Astrocyte (in vitro differentiated cells and primary cell): ENCODE measurements around the gene JMJD6. TPM values are rescaled to one million over a fixed set of nuclear protein-coding genes. Genes with fewer than 3 reads are reported as not detected.
"Not testable (repeated sequence)": the region's sequence is repeated elsewhere in the genome, so short reads cannot be mapped to it uniquely, and the experiment has no call there.

Experiments used
- DNase-seq: peaks from one replicate; pipeline ENCODE4 v3.0.0-alpha.2; 2010; ENCODE audit warnings: low read depth
- FAIRE-seq: peaks from 2 replicates; lab custom pipeline; 2011; peaks lifted over from hg19 to GRCh38; lab: Jason Lieb, UNC
- H2AFZ ChIP-seq: 2 replicates; pipeline ENCODE4 v1.6.0; 2012; ENCODE audit warnings: low read depth, low read length, inconsistent platforms
- H3K27ac ChIP-seq: 2 replicates; pipeline ENCODE4 v1.5.1; 2011; ENCODE audit warnings: low read depth, low read length, inconsistent platforms
- H3K27me3 ChIP-seq: 2 replicates; pipeline ENCODE4 v1.6.0; 2011; ENCODE audit warnings: low read length, inconsistent platforms; ENCODE audit not compliant: insufficient read depth
- H3K36me3 ChIP-seq: 2 replicates; pipeline ENCODE4 v1.5.1; 2011; ENCODE audit warnings: low read length, inconsistent platforms; ENCODE audit not compliant: insufficient read depth
- H3K4me1 ChIP-seq: 2 replicates; pipeline ENCODE4 v1.5.1; 2011; ENCODE audit warnings: low read length, inconsistent platforms; ENCODE audit not compliant: insufficient read depth
- H3K4me2 ChIP-seq: 2 replicates; pipeline ENCODE4 v1.6.0; 2012; ENCODE audit warnings: low read length, inconsistent platforms
- H3K4me3 ChIP-seq: 2 replicates; pipeline ENCODE4 v1.5.1; 2011; ENCODE audit warnings: low read depth, mild to moderate bottlenecking, low read length, inconsistent platforms; ENCODE audit not compliant: insufficient read depth
- H3K79me2 ChIP-seq: 2 replicates; pipeline ENCODE4 v1.6.0; 2012; ENCODE audit warnings: mild to moderate bottlenecking, low read length, inconsistent platforms; ENCODE audit not compliant: insufficient read depth
- H3K9ac ChIP-seq: 2 replicates; pipeline ENCODE4 v1.6.0; 2012; ENCODE audit warnings: mild to moderate bottlenecking, low read length, inconsistent platforms
- H3K9me3 ChIP-seq: 2 replicates; pipeline ENCODE4 v1.5.1; 2012; ENCODE audit warnings: low read depth, mild to moderate bottlenecking, low read length, inconsistent platforms; ENCODE audit not compliant: insufficient read depth
- H4K20me1 ChIP-seq: 2 replicates; pipeline ENCODE4 v1.6.0; 2012; ENCODE audit warnings: low read length, inconsistent platforms; ENCODE audit not compliant: insufficient read depth
- H3K27ac Mint-ChIP-seq: one replicate; pipeline ENCODE4 v1.8.0; 2021; ENCODE audit warnings: mild to moderate bottlenecking, mixed read lengths; ENCODE audit not compliant: unreplicated experiment
- H3K27me3 Mint-ChIP-seq: one replicate; pipeline ENCODE4 v1.8.0; 2021; ENCODE audit warnings: low read depth, mixed read lengths; ENCODE audit not compliant: unreplicated experiment
- H3K36me3 Mint-ChIP-seq: one replicate; pipeline ENCODE4 v1.8.0; 2021; ENCODE audit warnings: low read depth, mixed read lengths; ENCODE audit not compliant: unreplicated experiment
- H3K4me1 Mint-ChIP-seq: one replicate; pipeline ENCODE4 v1.8.0; 2021; ENCODE audit warnings: low read depth, mixed read lengths; ENCODE audit not compliant: unreplicated experiment
- H3K4me3 Mint-ChIP-seq: one replicate; pipeline ENCODE4 v1.8.0; 2021; ENCODE audit warnings: mild to moderate bottlenecking, moderate library complexity, mixed read lengths; ENCODE audit not compliant: unreplicated experiment
- H3K9me3 Mint-ChIP-seq: one replicate; pipeline ENCODE4 v1.8.0; 2021; ENCODE audit warnings: mild to moderate bottlenecking, mixed read lengths; ENCODE audit not compliant: unreplicated experiment
- EZH2 ChIP-seq: IDR thresholded peaks from 2 replicates; pipeline ENCODE4 v1.6.1; 2012; ENCODE audit warnings: mild to moderate bottlenecking, low read length, inconsistent platforms; ENCODE audit not compliant: insufficient read depth
- total RNA-seq: library from RNA; stranded (reverse); gene quantifications from 2 replicates; pipeline ENCODE4 v1.2.1, GENCODE V29; 2021
- TF ChIP-seq, protein P1 (sequence below): IDR thresholded peaks from 2 replicates; pipeline ENCODE4 v1.5.1; 2011; ENCODE audit warnings: low read depth, mild to moderate bottlenecking, inconsistent platforms, low read length, moderate library complexity; ENCODE audit not compliant: insufficient read depth

The JMJD6 gene
- total RNA-seq, 1 donor from 2014 or later = 45.5 TPM

GRCh38 chr17:76740329-76741118, 14.1 kb upstream of the JMJD6 start:
- peaks cover 38% of the 10 kb centered on the region for H3K79me2 ChIP-seq
- peaks cover 18% of the 10 kb centered on the region for H3K36me3 ChIP-seq
- no peaks in the 10 kb centered on the region for H3K9me3 ChIP-seq
- H3K4me3 ChIP-seq = no peak overlapping the region
- H3K4me2 ChIP-seq = no peak overlapping the region
- no peaks in the 10 kb centered on the region for H3K9me3 Mint-ChIP-seq
- no peaks in the 10 kb centered on the region for H3K27me3 Mint-ChIP-seq
- H3K27ac ChIP-seq = no peak overlapping the region
- H3K9ac ChIP-seq = no peak overlapping the region
- peak overlapping the region; percentile 4 for H3K4me3 Mint-ChIP-seq
- peaks cover 19% of the 10 kb centered on the region for H3K36me3 Mint-ChIP-seq
- H2AFZ ChIP-seq = no peak overlapping the region
- DNase-seq = no peak
- H3K4me1 ChIP-seq = peaks cover 7% of the 10 kb centered on the region
- FAIRE-seq = no peak
- H4K20me1 ChIP-seq = peaks cover 8% of the 10 kb centered on the region
- H3K27ac Mint-ChIP-seq = no peak overlapping the region
- no peaks in the 10 kb centered on the region for H3K27me3 ChIP-seq
- peaks cover 5% of the 10 kb centered on the region for H3K4me1 Mint-ChIP-seq
- TF ChIP-seq, protein P1, sequence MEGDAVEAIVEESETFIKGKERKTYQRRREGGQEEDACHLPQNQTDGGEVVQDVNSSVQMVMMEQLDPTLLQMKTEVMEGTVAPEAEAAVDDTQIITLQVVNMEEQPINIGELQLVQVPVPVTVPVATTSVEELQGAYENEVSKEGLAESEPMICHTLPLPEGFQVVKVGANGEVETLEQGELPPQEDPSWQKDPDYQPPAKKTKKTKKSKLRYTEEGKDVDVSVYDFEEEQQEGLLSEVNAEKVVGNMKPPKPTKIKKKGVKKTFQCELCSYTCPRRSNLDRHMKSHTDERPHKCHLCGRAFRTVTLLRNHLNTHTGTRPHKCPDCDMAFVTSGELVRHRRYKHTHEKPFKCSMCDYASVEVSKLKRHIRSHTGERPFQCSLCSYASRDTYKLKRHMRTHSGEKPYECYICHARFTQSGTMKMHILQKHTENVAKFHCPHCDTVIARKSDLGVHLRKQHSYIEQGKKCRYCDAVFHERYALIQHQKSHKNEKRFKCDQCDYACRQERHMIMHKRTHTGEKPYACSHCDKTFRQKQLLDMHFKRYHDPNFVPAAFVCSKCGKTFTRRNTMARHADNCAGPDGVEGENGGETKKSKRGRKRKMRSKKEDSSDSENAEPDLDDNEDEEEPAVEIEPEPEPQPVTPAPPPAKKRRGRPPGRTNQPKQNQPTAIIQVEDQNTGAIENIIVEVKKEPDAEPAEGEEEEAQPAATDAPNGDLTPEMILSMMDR = no peak
- no peak for TF ChIP-seq EZH2

DNA sequence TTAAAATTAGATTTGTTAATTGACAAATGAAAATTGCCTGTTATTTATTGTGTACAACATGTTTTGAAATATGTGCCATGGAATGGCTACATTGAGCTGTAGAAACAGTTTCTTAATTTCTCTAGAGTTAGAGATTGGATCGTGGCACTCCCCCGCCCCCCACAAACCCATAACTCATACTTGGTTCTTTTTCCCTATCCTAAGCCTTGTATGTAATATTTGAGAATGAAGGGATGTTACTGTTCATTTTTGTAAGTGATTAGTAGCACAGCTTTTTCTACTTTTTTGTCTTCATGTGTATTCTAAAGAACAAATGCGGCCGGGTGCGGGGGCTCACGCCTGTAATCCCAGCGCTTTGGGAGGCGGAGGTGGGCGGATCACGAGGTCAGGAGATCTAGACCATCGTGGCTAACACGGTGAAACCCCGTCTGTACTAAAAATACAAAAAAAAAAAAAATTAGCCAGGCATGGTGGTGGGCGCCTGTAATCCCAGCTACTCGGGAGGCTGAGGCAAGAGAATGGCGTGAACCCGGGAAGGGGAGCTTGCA, 13.2 kb upstream of the JMJD6 start:
- peaks cover 47% of the 10 kb centered on the region for H3K79me2 ChIP-seq

GRCh38 chr17:76738468-76738850, 12.1 kb upstream of the JMJD6 start:
- Histone ChIP-seq H3K79me2 (peaks cover 58% of the 10 kb centered on the region), H3K4me1 (peaks cover 24% of the 10 kb centered on the region), H3K27me3 (no peaks in the 10 kb centered on the region), H3K36me3 (peaks cover 26% of the 10 kb centered on the region), H2AFZ (peak overlapping the region; percentile 38), H3K27ac (peak overlapping the region; percentile 98), H3K4me3 (peak overlapping the region; percentile 78), H3K9me3 (no peaks in the 10 kb centered on the region), H3K9ac (peak overlapping the region; percentile 94), H3K4me2 (peak overlapping the region; percentile 90), H4K20me1 (peaks cover 28% of the 10 kb centered on the region)
- no peaks in the 10 kb centered on the region for H3K9me3 Mint-ChIP-seq
- no peak for FAIRE-seq
- H3K4me3 Mint-ChIP-seq = peak overlapping the region; percentile 93
- H3K4me1 Mint-ChIP-seq = peaks cover 14% of the 10 kb centered on the region
- no peak for DNase-seq
- H3K27me3 Mint-ChIP-seq = no peaks in the 10 kb centered on the region
- peak overlapping the region; percentile 43 for H3K27ac Mint-ChIP-seq
- peaks cover 12% of the 10 kb centered on the region for H3K36me3 Mint-ChIP-seq
- no peak for TF ChIP-seq EZH2
- TF ChIP-seq, protein P1 = no peak

More for the DNA sequence above, 13.2 kb upstream of the JMJD6 start:
- H2AFZ ChIP-seq, H3K9me3 Mint-ChIP-seq, FAIRE-seq, H3K27ac ChIP-seq, H3K9me3 ChIP-seq, H3K4me3 ChIP-seq, H3K4me1 Mint-ChIP-seq, DNase-seq, H3K27me3 ChIP-seq, H3K4me3 Mint-ChIP-seq, H3K9ac ChIP-seq, H3K27ac Mint-ChIP-seq, H3K27me3 Mint-ChIP-seq: not testable (repeated sequence)
- H3K36me3 ChIP-seq = peaks cover 21% of the 10 kb centered on the region
- peak overlapping the region; percentile 90 for H3K4me2 ChIP-seq
- peaks cover 17% of the 10 kb centered on the region for H4K20me1 ChIP-seq
- peaks cover 16% of the 10 kb centered on the region for H3K36me3 Mint-ChIP-seq
- H3K4me1 ChIP-seq = peaks cover 13% of the 10 kb centered on the region
